ENCODE data around the gene WFDC1. TPM values are rescaled to one million over a fixed set of nuclear protein-coding genes. Genes with fewer than 3 reads are reported as not detected.

The WFDC1 gene
- total RNA-seq, 2 donors from 2014 or later: 0.15 TPM; not detected in 1

DNA sequence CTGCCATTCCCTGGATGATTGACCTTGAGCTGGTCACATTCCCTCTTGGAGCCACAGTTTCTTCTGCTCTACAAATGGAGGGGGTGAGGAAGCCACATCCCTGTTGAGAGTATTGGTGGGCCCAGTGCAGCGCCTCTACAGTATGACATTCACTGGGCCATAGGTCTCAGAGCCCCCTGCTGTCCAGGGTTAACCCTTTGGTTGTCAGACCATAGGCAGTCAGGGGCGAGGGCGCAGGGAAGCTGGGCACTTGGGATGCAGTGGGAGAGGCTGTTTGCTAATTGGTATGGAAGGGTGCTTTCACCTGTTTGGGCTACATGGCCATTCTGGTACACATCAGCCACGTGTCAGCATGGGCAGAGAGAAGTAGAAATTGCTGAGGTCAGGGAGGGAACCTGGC is 27.3 kb upstream of the WFDC1 start:
- no peak for TF ChIP-seq CTCF (conservative IDR thresholded peaks at IDR 0.05)
- no peaks in the 10 kb centered on the region for H3K4me1 ChIP-seq (ENCODE audit: control insufficient read depth, insufficient read depth, low read length)
- H3K36me3 ChIP-seq (ENCODE audit: control insufficient read depth, insufficient read depth, low read length): no peaks in the 10 kb centered on the region
- H3K27me3 Mint-ChIP-seq (ENCODE audit: insufficient read depth): peaks cover 14% of the 10 kb centered on the region
- H3K9ac ChIP-seq (ENCODE audit: extremely low read depth, low read length, poor library complexity, severe bottlenecking): no peak overlapping the region
- H3K27ac Mint-ChIP-seq: no peak overlapping the region
- H3K27ac ChIP-seq (ENCODE audit: low read depth, low read length): no peak overlapping the region
- WGBS, 2 experiments (ENCODE audit: insufficient coverage in 1 of 2, insufficient read length in 1 of 2): 82 to 94% methylated on average over 2 to 4 of the region's 4 CpGs
- peaks cover 28% of the 10 kb centered on the region for H3K4me1 Mint-ChIP-seq
- no peaks in the 10 kb centered on the region for H3K9me3 Mint-ChIP-seq
- no peaks in the 10 kb centered on the region for H3K36me3 Mint-ChIP-seq (ENCODE audit: low read depth)
- H3K27me3 ChIP-seq (ENCODE audit: control insufficient read depth, insufficient read depth, low read length, poor library complexity, severe bottlenecking): peaks cover 62% of the 10 kb centered on the region
- no peak overlapping the region for H3K4me3 Mint-ChIP-seq
- H3K9me3 ChIP-seq (ENCODE audit: control insufficient read depth, low read length): no peaks in the 10 kb centered on the region
- H3K4me3 ChIP-seq (ENCODE audit: low read length): no peak overlapping the region
- DNase-seq: no peak

GRCh38 chr16:84268291-84269040 is 26.2 kb upstream of the WFDC1 start:
- Histone ChIP-seq H3K36me3 (ENCODE audit: control insufficient read depth, insufficient read depth, low read length) (no peaks in the 10 kb centered on the region), H3K27ac (ENCODE audit: low read depth, low read length) (no peak overlapping the region), H3K9ac (ENCODE audit: extremely low read depth, low read length, poor library complexity, severe bottlenecking) (no peak overlapping the region), H3K4me1 (ENCODE audit: control insufficient read depth, insufficient read depth, low read length) (no peaks in the 10 kb centered on the region), H3K4me3 (ENCODE audit: low read length) (no peak overlapping the region), H3K27me3 (ENCODE audit: control insufficient read depth, insufficient read depth, low read length, poor library complexity, severe bottlenecking) (peaks cover 67% of the 10 kb centered on the region), H3K9me3 (ENCODE audit: control insufficient read depth, low read length) (no peaks in the 10 kb centered on the region)
- WGBS, 2 experiments (ENCODE audit: insufficient coverage in 1 of 2, insufficient read length in 1 of 2): 61 to 82% methylated on average over 11 to 18 of the region's 18 CpGs
- no peaks in the 10 kb centered on the region for H3K9me3 Mint-ChIP-seq
- H3K4me3 Mint-ChIP-seq: no peak overlapping the region
- no peak for TF ChIP-seq CTCF (conservative IDR thresholded peaks at IDR 0.05)
- DNase-seq: no peak
- no peak overlapping the region for H3K27ac Mint-ChIP-seq
- H3K4me1 Mint-ChIP-seq: peaks cover 28% of the 10 kb centered on the region
- H3K27me3 Mint-ChIP-seq (ENCODE audit: insufficient read depth): peaks cover 12% of the 10 kb centered on the region
- no peaks in the 10 kb centered on the region for H3K36me3 Mint-ChIP-seq (ENCODE audit: low read depth)

- Histone ChIP-seq H3K27ac (ENCODE audit: low read depth, low read length) (no peak overlapping the region), H3K9ac (ENCODE audit: extremely low read depth, low read length, poor library complexity, severe bottlenecking) (no peak overlapping the region), H3K27me3 (ENCODE audit: control insufficient read depth, insufficient read depth, low read length, poor library complexity, severe bottlenecking) (peaks cover 75% of the 10 kb centered on the region), H3K36me3 (ENCODE audit: control insufficient read depth, insufficient read depth, low read length) (no peaks in the 10 kb centered on the region), H3K4me3 (ENCODE audit: low read length) (no peak overlapping the region), H3K4me1 (ENCODE audit: control insufficient read depth, insufficient read depth, low read length) (no peaks in the 10 kb centered on the region), H3K9me3 (ENCODE audit: control insufficient read depth, low read length) (no peaks in the 10 kb centered on the region)
- no peak overlapping the region for H3K4me3 Mint-ChIP-seq
- peaks cover under 1% of the 10 kb centered on the region for H3K27me3 Mint-ChIP-seq (ENCODE audit: insufficient read depth)
- H3K9me3 Mint-ChIP-seq: no peaks in the 10 kb centered on the region
- no peak for DNase-seq
- TF ChIP-seq CTCF (conservative IDR thresholded peaks at IDR 0.05): no peak
- H3K4me1 Mint-ChIP-seq: peaks cover 28% of the 10 kb centered on the region
- 90 to 94% methylated on average over 8 to 9 of the region's 9 CpGs for WGBS, 2 experiments (ENCODE audit: insufficient coverage in 1 of 2, insufficient read length in 1 of 2)
- no peak overlapping the region for H3K27ac Mint-ChIP-seq
- no peaks in the 10 kb centered on the region for H3K36me3 Mint-ChIP-seq (ENCODE audit: low read depth)
Observed at GRCh38 chr16:84270071-84270470, 24.6 kb upstream of the WFDC1 start.

All from endodermal cell (in vitro differentiated cells).